IPS-18c (cell line): Measurements from ENCODE around the gene PRDM16.

Source experiments
- H3K4me3 ChIP-seq: 2 replicates; pipeline ENCODE4 v1.7.0; 2013; ENCODE audit warnings: low read depth, mild to moderate bottlenecking, low read length, moderate library complexity; ENCODE audit not compliant: insufficient read depth
- H3K9me3 ChIP-seq: one replicate; pipeline ENCODE4 v1.6.1; 2013; ENCODE audit warnings: mild to moderate bottlenecking, low read length, moderate library complexity; ENCODE audit not compliant: control insufficient read depth, insufficient read depth

PRDM16 gene

DNA sequence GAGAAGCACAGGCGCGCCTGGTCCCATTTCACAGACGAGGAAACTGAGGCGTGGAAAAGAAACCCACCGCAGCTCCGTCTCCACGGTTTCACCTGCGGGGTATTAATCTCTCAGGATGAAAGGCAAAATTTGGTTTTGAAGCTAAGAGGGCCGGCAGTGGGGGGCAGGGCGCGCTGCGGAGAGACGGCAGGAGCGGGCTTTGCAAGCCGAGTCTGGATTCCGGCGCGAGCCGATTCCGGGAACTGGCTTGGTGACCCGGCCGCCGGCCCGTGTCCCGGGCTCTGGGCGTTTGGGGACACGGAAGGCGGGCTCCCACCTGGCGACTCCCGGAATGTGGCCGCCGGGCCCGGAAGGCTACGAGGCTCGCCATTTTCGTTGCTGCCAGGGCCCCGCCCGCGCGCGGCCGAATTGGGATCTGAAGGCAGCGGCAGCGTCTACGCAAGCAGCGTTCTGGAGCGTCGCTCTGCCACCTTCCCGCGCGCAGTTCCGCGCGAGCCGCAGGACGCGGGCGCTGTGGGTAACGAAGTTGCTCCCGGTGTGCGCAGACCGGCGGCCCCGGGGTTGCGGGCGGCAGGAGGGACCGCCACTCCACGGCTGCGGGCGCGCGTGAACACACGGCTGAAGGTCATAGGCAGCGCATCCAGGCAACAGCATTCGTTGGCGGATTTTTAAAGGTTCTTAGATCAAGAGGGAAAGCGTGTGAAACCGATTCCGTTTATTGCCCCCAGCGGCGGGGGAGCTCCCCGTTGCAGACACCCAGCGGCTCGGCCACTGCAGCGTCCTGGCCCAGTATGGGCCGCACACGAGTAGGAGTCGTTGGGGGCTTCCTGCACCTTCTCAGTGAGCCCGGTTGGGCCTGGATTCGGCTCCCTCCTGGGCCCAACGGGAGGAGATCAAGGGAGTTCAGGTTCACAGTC lies 5.4 kb upstream of the PRDM16 start:
- Histone ChIP-seq H3K9me3 (peaks cover 3% of the 10 kb centered on the region), H3K4me3 (peak overlapping the region; percentile 49)

DNA sequence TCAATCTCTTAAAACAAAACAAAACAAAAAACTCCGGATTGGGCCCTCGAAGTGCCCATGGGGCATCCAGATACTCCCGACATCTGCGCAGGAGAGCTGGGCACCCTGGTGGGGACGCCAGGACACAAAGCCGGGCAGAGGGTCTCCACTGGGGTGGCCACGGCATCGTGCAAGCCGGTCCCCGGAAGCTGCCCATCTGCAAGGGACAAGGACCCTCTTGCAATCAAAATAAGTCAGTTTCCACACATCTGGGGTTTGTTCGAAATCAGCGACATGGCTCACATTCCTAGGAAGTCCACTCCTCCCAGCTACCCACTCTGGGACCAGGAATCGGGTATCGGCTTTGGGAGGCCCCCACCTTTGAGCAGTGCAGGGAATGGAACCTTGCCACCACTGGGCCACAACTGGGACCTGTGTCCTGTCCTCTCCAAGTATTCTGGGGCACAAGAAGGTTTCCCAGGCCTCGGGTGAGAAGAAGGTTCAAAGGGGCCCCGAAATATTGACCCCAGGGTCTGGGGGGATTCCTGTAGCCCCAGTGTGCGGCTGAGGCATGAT lies 4.6 kb upstream of the PRDM16 start:
- H3K9me3 ChIP-seq: peaks cover 3% of the 10 kb centered on the region
- peak overlapping the region; percentile 49; the same call in 1 of the 2 replicates for H3K4me3 ChIP-seq

GRCh38 chr1:3064901-3065300 lies 4.1 kb upstream of the PRDM16 start:
- Histone ChIP-seq H3K9me3 (peaks cover 3% of the 10 kb centered on the region), H3K4me3 (no peak overlapping the region)

DNA sequence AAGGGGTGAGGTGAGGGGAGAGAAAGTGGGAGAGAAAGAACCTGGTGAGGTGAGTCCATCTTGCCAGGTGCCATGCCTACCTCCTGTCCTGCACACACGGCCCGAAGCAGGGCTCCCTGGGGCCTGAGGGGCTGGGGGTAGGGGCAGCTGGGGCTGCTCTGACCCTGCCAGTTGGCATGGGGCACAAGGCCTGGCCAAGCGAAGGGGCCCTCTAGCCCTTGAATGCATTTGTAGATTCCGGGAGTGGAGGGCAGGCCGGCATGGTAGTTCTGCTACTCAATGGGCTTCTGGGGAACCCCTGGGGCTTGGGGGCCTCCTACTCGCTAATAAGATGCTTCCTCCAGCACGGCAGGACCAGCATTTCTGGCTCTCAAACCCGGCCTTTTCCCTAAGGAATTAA lies 3.6 kb upstream of the PRDM16 start:
- Histone ChIP-seq H3K9me3 (peaks cover 3% of the 10 kb centered on the region), H3K4me3 (no peak overlapping the region)

DNA sequence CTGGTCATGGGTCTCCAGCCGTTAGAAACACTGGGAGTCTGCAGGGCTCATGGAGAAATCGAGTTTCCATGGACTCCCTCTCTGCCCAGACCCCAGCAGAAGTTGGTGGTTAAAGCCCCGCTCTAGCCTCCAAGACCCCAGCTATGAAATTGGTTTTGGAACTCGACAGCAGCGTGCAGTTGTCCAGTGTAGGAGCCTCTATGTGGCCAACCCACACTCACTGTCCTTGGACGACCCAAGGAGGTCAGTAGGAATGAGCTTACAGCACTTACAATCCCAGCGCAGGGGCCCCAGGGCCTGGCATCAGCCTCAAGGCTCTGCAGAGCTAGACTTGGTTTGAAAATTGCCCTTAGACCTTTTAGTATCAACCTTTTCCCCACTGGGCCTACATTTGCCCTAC lies 3.2 kb upstream of the PRDM16 start:
- Histone ChIP-seq H3K9me3 (peaks cover 3% of the 10 kb centered on the region), H3K4me3 (no peak overlapping the region)

GRCh38 chr1:3066250-3066711 lies 2.7 kb upstream of the PRDM16 start:
- Histone ChIP-seq H3K9me3 (peaks cover 3% of the 10 kb centered on the region), H3K4me3 (no peak overlapping the region)

DNA sequence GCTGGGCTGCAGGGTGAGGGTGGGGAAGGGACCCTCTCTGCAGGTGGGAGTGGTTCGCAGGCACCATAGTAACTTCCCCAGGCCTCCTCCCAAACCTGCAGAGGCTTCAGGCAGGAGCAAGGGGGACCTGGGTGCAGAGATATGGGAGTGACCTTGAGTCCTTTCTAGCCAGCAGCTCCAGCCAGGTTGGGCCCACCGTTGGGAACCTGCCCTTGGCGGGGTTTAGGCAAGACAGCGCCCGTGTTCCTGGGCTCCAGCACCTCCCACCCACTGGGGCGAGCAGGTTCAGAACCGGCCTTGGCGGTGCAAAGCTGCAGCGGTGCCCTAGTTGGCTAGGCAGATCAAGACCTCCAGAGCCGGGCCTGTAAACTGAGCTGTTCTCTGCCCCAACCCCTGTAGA lies 2.2 kb upstream of the PRDM16 start:
- Histone ChIP-seq H3K9me3 (peaks cover 3% of the 10 kb centered on the region), H3K4me3 (no peak overlapping the region; the same call in 1 of the 2 replicates)

DNA sequence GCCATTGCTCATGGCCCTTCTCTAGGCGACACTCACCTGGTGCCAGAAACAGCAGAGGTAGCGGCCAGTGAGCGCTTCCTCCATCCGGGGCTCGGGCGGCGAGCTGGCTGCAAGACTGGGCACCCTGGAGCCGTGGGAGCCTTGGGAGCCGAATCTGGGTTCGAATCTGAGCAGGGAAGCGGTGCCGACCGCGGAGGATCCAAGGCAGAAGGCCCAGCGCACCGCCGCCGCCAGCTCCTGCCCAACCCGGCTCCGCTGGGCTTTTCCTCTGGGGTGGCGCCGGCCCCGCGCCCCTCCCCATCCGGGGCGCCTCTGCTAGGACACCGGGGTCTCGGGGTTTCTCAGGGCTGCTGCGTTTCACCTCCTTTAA lies 1.7 kb upstream of the PRDM16 start:
- H3K4me3 ChIP-seq: no peak overlapping the region; the same call in 1 of the 2 replicates

GRCh38 chr1:3067671-3068563 lies 1.1 kb upstream of the PRDM16 start:
- Histone ChIP-seq H3K9me3 (peaks cover 3% of the 10 kb centered on the region), H3K4me3 (peak overlapping the region; percentile 47)

More for the DNA sequence above, 1.7 kb upstream of the PRDM16 start:
- H3K9me3 ChIP-seq: peaks cover 3% of the 10 kb centered on the region

DNA sequence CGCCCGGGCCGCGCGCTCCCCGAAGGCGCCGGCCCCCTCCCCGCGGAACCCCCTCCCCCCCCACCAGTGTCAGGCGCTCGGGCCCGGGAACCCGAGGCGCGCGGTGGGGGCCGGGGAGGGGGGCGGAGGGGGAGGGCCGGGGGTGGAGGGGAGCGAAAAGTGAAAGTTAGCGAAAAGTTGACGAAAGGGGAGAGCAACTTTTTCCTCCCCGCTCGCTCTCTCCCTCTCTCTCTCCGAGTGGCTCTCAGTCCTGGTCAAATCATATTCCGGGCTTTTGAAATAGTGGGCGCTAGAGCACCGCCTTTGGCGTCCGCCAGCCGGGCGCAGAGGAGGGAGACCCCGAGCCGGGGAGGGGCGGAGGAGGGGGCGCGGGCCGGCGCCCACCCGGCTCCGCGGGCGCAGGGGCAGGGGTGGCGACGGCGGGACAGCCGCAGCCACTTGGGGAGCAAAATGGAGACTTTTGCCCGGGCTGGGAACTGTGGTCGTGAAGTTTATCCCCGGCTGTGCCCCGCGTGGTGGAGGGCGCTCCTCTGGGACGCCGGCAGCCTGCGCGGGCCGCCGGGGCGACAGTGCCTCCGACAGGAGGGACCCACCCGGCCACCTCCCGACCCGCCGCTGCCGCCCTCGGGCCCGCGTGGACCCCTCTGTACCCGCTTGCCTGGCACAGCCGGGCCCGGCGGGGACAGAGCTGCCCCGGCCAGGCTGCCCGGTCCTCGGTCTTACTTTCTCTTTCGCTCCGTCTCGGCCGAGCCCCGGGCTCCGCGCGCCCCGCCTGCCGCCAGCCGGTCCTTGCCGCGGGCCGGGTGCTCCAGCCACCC lies 697 bp downstream of the PRDM16 start:
- Histone ChIP-seq H3K4me3 (peak overlapping the region; percentile 57), H3K9me3 (peaks cover 3% of the 10 kb centered on the region)

DNA sequence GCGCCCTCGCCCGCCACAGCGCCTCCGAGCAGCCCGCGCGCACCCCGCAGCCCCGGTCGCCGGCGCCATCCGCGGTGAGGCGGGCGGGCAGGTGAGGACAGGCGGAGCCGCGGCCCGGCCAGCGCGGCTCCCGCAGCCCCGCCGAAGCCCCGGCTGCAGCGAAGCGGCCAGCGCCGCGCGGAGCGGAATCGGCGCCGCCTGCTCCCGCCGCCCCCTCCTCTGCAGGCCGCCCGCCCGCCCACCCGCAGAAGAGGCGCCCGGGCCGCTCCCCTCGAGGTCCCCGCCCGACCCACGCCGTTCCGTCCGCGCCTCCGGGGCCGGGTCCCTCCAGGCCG lies 1.3 kb downstream of the PRDM16 start:
- H3K9me3 ChIP-seq: peaks cover 3% of the 10 kb centered on the region

DNA sequence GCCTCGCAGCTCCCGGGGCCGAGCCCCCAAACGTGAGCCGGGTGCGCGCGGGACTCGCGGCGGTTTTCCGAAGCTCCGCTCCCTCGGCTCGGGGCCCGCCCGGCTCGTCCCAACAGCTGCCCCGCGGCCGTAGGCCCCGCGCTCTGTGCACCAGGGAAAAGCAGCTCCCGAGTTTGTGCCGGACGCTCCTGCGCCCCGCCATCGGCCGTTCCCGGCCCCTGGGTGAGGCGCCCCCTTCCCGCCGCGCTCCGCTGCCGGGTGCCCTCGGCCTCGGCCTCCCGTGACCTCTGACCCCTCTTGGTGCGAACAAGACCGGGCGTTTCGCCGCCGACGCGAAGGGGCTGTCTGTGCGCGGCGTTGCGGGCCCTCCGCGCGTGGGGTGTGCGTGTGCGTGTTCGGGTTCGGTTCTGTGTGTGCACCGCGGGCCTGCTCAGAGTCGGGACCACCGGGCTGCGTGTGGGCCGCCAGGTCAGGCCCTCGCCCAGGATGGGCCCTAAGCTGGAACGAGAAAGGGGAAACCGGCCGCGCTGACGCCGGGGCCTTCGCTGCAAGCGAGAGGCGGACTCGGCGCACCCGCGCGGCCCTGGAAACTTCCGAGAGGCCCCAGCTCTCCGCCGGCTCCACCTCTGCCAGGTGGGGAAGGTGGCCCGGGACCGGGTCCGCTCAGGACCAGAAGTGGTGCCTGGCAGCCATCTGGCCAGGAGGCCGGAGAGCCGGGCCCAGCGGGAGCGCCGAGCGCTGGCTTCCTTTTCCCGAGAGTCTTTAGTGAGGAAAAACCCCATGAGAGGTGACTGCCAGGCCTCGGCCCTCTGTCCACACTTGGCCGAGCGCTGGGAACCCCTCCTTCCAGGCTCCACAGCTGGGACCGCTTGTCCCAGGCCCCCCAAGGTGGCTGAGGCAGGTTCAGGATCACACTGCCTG lies 1.9 kb downstream of the PRDM16 start:
- Histone ChIP-seq H3K9me3 (peaks cover 3% of the 10 kb centered on the region), H3K4me3 (peak overlapping the region; percentile 34)

More for the DNA sequence above, 1.3 kb downstream of the PRDM16 start:
- H3K4me3 ChIP-seq: peak overlapping the region; percentile 34

DNA sequence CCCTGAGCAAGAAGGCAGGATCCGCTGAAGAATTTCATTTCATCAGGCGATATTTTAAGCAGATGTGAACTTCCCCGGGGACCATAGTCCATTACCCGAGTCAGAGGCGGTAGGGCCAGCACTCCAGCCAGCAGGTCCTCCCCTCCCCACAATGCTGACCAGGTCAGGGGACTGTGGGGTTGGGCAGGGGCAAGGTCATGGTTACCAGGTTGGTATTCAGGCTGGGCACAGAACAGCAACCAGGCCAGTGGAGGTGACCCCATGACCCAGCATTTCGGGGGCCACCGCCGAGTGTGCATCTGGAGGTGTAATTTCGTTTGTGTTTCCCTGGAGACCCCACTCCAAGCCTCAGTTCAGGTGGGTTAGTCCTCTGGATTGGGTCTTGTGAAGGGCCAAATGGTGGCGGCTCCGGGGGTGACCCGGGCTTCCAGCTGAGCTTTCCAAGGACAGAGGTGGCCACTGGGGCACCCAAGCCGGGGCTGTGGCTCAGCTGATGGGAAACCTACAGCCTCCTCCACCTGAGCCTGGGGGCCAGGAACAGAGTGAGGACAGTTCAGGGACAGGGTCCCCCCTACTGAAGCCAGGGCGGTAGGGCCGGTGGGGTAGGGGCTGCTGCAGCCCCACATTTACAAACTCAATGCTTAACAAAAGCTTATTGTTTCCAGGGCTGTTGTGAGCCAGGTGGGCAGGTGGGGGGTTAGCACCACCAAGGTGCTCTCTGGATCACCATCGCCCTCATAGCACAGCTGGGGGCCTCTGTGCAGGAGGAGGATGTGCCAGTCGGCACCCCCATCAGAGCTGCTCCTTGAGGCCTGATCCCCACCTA lies 2.8 kb downstream of the PRDM16 start:
- Histone ChIP-seq H3K9me3 (no peaks in the 10 kb centered on the region), H3K4me3 (no peak overlapping the region)

DNA sequence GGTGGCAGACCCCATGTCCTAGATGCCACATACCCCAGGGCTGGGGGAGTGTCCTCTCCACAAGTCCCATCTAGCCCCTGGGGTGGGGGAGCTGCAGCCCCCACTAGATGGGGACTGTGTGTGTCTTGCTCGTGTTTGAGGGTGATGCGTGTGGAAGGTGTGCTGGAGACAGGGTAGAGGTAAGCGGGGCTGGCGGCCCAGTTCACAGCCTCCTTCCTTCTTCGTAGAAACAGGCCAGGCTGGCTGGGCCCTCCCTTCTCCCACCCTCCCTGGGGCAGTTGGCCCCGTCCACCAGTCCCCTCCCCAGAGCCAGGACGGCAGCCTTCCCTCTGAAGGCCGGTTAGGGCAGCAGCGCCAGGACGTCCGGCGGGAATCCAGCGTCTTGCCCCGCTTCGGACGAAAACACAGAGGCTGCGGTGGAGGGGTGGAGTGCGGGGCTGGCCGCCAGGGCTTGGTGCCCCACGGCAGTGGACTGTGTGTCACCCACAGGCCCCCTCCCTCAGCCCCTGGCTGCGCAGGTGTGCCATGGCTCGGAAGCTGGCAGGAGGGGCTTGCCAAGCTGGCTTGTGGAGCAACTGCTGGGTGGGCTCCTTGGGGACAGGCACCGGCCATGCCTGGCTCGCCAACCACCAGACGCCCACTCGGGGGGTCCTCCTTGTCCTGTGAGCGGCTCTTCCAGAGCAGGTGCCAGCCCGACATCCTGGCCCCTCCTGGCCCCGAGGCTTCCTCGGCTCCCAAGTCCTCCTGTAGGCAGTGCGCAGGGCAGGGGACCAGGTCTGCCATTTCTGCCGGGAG lies 3.6 kb downstream of the PRDM16 start:
- no peaks in the 10 kb centered on the region for H3K9me3 ChIP-seq
- peak overlapping the region; percentile 20; the same call in 1 of the 2 replicates for H3K4me3 ChIP-seq

DNA sequence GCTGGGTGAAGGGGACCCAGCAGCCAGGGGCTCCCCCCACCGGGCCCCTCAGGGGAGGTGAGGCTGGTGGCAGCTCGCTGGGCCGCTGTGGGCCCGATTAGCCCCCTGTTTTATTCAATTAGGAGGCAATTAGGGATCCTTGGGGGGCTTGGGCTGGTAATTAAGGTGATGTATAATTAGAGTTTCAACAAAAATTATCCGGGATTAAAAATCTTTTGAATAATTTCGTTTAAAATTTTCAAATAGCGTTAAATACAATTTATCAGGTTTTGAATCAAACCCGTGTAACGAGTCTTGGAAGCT lies 4.1 kb downstream of the PRDM16 start:
- Histone ChIP-seq H3K9me3 (no peaks in the 10 kb centered on the region), H3K4me3 (no peak overlapping the region)
